Thoracic aorta (tissue), 2 donors: ENCODE measurements around the gene PPIF. TPM values are rescaled to one million over a fixed set of nuclear protein-coding genes. Genes with fewer than 3 reads are reported as not detected.

Source experiments
- ATAC-seq: fragments of 150-250 bp; one replicate; pipeline ENCODE4 v1.8.0; 2017; ENCODE audit warnings: low read depth; ENCODE audit not compliant: insufficient number of reproducible peaks, low FRiP score
- DNase-seq: peaks from one replicate; pipeline ENCODE4 v3.0.0-alpha.2; 2020; ENCODE audit warnings: low spot score
- H3K27ac ChIP-seq, 2 donors: fragments of 200-600 bp; sonication (generic); 1 replicate in 1 of 2; 2 replicates in 1 of 2; pipeline ENCODE4 v1.5.1; 2016; ENCODE audit warnings: mild to moderate bottlenecking in 2 of 2, moderate library complexity in 2 of 2
- H3K27me3 ChIP-seq: fragments of 200-600 bp; sonication (generic); replicated peaks from 2 replicates; pipeline ENCODE4 v1.6.0; 2016; ENCODE audit warnings: mild to moderate bottlenecking; ENCODE audit not compliant: insufficient read depth
- H3K36me3 ChIP-seq: fragments of 200-600 bp; sonication (generic); one replicate; pipeline ENCODE4 v1.5.1; 2016
- H3K4me1 ChIP-seq, 2 donors: fragments of 200-600 bp; sonication (generic); 1 replicate in 1 of 2; 2 replicates in 1 of 2; pipeline versions ENCODE4 v1.5.1 to v1.6.0; 2016; ENCODE audit warnings: low read depth in 2 of 2, mild to moderate bottlenecking in 1 of 2; ENCODE audit not compliant: control insufficient read depth in 1 of 2
- H3K4me3 ChIP-seq: fragments of 200-600 bp; sonication (generic); 2 replicates; pipeline ENCODE4 v1.5.1; 2016; ENCODE audit warnings: mild to moderate bottlenecking
- H3K9me3 ChIP-seq: fragments of 200-600 bp; sonication (generic); 2 replicates; pipeline ENCODE4 v1.5.1; 2016
- CTCF ChIP-seq: fragments of 200-600 bp; sonication (generic); IDR thresholded peaks from one replicate; pipeline ENCODE4 v1.5.1; 2019; ENCODE audit warnings: antibody characterized with exemption
- total RNA-seq, 2 donors: library from RNA; depleted of rRNA; stranded (reverse); fragments of >200 nt; gene quantifications; one replicate each; pipeline versions ENCODE4 v1.1.0 to v1.2.3, GENCODE V29; 2016

Gene PPIF
- total RNA-seq, 2 donors from 2014 or later = 5.7 to 44.2 TPM

GRCh38 chr10:79401015-79401921 is 54.0 kb downstream of the PPIF start:
- TF ChIP-seq CTCF = no peak
- Histone ChIP-seq H3K9me3 (no peaks in the 10 kb centered on the region), H3K36me3 (no peaks in the 10 kb centered on the region), H3K4me3 (peak overlapping the region; percentile 43), H3K27me3 (no peaks in the 10 kb centered on the region), H3K27ac (peak overlapping the region; percentile 88 to 89), H3K4me1 (peaks cover 80 to 100% of the 10 kb centered on the region in 2 donors)
- no peak for DNase-seq
- peak; percentile 5 for ATAC-seq

- H3K27ac ChIP-seq = peak overlapping the region; percentile 88 to 89
- DNase-seq = no peak
- H3K4me1 ChIP-seq = peaks cover 87 to 100% of the 10 kb centered on the region in 2 donors
- no peaks in the 10 kb centered on the region for H3K27me3 ChIP-seq
- H3K9me3 ChIP-seq = no peaks in the 10 kb centered on the region
- H3K36me3 ChIP-seq = no peaks in the 10 kb centered on the region
- ATAC-seq = no peak
- H3K4me3 ChIP-seq = no peak overlapping the region
- no peak for TF ChIP-seq CTCF
Observed at GRCh38 chr10:79402625-79402946, 55.3 kb downstream of the PPIF start.

GRCh38 chr10:79402951-79403350 is 55.7 kb downstream of the PPIF start:
- DNase-seq (no peak), ATAC-seq (no peak)
- Histone ChIP-seq H3K4me3 (no peak overlapping the region), H3K36me3 (no peaks in the 10 kb centered on the region), H3K27me3 (no peaks in the 10 kb centered on the region), H3K4me1 (peaks cover 90 to 100% of the 10 kb centered on the region in 2 donors), H3K27ac (peak overlapping the region; percentile 88 to 89), H3K9me3 (no peaks in the 10 kb centered on the region)
- TF ChIP-seq CTCF = no peak

GRCh38 chr10:79403441-79404230 is 56.4 kb downstream of the PPIF start:
- ATAC-seq = no peak
- no peaks in the 10 kb centered on the region for H3K9me3 ChIP-seq
- peaks cover 90 to 100% of the 10 kb centered on the region in 2 donors for H3K4me1 ChIP-seq
- H3K27ac ChIP-seq = peak overlapping the region; percentile 88 to 89
- no peaks in the 10 kb centered on the region for H3K27me3 ChIP-seq
- no peak for DNase-seq
- H3K36me3 ChIP-seq = no peaks in the 10 kb centered on the region
- TF ChIP-seq CTCF = no peak
- H3K4me3 ChIP-seq = no peak overlapping the region

- TF ChIP-seq CTCF = no peak
- H3K4me1 ChIP-seq = peaks cover 90 to 100% of the 10 kb centered on the region in 2 donors
- H3K4me3 ChIP-seq = no peak overlapping the region
- no peaks in the 10 kb centered on the region for H3K27me3 ChIP-seq
- H3K9me3 ChIP-seq = no peaks in the 10 kb centered on the region
- ATAC-seq (no peak), DNase-seq (no peak)
- H3K36me3 ChIP-seq = no peaks in the 10 kb centered on the region
- peak overlapping the region; percentile 88 to 89 for H3K27ac ChIP-seq
Observed at GRCh38 chr10:79404231-79404609, 57.0 kb downstream of the PPIF start.
